ENCODE data around the gene TBC1D24.
"Not testable (repeated sequence)": the region's sequence is repeated elsewhere in the genome, so short reads cannot be mapped to it uniquely, and the experiment has no call there.

Gene TBC1D24

DNA sequence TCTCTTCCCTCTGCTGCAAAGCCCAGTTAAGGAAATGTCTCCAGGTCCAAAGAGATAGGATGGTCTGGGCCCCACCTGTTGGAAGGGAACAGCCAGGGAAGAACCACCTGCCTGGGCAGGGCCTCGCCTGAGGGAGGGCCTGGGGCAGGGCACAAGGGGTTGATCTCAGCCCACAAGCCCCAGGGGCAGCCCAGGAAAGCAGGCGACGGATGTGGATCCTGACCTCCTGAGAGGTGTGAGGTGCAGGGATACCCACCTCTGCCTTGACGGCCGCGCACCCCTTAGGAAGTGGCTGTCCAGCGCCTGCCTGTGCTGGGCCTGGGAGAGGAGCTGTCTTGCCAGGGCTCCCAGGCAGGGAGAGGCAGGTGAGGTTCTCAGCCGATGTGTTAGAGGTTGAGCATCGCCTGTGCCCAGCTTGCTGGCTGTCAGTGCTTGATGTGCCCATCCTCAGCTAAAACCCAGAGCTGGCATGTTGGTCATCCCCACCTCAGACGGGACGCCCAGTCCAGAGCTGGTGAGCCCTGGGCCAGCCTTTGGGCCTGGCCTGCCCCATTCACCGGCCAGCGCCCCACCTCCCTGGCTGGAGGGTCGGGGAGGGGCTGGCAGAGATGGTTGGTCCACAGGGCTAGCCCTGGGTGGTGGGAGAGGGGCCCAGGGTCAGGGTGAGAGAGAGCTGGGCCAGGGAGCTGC, 55.8 kb downstream of the TBC1D24 start:
- TF ChIP-seq, protein P1, sequence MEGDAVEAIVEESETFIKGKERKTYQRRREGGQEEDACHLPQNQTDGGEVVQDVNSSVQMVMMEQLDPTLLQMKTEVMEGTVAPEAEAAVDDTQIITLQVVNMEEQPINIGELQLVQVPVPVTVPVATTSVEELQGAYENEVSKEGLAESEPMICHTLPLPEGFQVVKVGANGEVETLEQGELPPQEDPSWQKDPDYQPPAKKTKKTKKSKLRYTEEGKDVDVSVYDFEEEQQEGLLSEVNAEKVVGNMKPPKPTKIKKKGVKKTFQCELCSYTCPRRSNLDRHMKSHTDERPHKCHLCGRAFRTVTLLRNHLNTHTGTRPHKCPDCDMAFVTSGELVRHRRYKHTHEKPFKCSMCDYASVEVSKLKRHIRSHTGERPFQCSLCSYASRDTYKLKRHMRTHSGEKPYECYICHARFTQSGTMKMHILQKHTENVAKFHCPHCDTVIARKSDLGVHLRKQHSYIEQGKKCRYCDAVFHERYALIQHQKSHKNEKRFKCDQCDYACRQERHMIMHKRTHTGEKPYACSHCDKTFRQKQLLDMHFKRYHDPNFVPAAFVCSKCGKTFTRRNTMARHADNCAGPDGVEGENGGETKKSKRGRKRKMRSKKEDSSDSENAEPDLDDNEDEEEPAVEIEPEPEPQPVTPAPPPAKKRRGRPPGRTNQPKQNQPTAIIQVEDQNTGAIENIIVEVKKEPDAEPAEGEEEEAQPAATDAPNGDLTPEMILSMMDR (IDR thresholded peaks at IDR 0.05; ENCODE audit: borderline replicate concordance, control extremely low read depth, extremely low read depth, insufficient read depth, missing control alignments): no peak
- no peak for DNase-seq (ENCODE audit: low spot score)
- in situ Hi-C loops (cut with MboI; ENCODE audit: low sequenced_read_pairs, unreplicated experiment): no loop called here

DNA sequence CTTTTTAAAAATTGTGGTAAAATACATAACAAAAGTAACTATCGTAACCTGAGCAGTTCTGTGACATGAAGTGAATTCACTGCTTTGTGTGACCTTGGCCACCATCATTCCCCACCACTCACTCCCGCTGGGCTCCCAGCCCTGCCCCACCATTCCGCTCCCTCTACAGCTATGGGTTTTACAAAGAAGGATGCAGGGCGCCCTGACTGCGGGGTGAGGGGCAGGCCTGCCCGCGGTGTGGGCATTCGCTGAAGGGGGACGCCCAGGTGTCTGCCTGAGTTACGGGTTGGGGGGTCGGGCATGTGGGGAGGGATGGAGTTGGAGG, 56.4 kb downstream of the TBC1D24 start, which contains the start of gene CEMP1:
TSS of gene CEMP1 (minus strand) at position 38 of the 325 bp plus-strand sequence. CDS start 335 bp downstream, outside the sequence.
- in situ Hi-C loops (cut with MboI; ENCODE audit: low sequenced_read_pairs, unreplicated experiment): no loop called here
- no peak for DNase-seq (ENCODE audit: low spot score)
- TF ChIP-seq, protein P1 (IDR thresholded peaks at IDR 0.05; ENCODE audit: borderline replicate concordance, control extremely low read depth, extremely low read depth, insufficient read depth, missing control alignments): no peak

DNA sequence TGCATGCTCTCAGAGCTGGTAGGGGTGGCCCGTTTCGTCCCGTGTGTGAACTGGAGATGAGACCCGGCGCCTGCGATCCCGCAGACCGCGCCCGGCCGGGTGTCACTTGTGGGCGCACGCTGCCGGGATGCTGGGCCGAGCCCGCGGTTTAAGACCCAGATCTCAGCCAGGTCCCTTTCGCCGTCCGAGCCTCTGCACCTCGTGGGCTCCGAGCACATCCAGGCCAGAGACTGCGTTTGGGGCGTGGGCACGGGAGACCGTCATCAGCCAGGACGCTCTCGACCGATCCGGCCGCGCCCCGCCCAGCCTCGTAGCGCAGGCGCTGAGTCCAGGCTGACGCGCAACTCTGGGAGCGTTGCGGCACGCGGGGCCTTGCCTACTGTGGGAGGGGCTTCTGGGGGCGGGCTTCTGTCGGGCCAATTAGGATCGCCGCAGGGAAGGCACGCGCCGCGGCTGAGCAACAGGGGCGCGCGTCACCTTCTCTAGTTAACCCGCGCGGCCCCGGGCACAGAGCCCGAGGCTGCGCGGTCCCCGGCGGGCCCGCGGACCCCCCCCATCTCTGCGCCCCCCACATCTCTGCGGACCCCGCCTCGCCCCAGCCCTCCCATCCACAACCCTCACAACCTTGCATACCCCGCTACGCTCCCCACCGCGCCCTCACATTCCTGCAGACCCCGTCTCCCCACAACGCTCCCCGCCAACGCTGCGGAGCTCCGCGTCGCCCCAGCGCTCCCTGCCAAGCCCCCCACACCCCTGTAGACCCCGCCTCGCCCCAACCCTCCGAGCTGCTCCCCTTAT, 57.0 kb downstream of the TBC1D24 start:
- in situ Hi-C loops (cut with MboI; ENCODE audit: low sequenced_read_pairs, unreplicated experiment): no loop called here
- TF ChIP-seq, protein P1 (IDR thresholded peaks at IDR 0.05; ENCODE audit: borderline replicate concordance, control extremely low read depth, extremely low read depth, insufficient read depth, missing control alignments): no peak
- DNase-seq (ENCODE audit: low spot score): peak; percentile 98

DNA sequence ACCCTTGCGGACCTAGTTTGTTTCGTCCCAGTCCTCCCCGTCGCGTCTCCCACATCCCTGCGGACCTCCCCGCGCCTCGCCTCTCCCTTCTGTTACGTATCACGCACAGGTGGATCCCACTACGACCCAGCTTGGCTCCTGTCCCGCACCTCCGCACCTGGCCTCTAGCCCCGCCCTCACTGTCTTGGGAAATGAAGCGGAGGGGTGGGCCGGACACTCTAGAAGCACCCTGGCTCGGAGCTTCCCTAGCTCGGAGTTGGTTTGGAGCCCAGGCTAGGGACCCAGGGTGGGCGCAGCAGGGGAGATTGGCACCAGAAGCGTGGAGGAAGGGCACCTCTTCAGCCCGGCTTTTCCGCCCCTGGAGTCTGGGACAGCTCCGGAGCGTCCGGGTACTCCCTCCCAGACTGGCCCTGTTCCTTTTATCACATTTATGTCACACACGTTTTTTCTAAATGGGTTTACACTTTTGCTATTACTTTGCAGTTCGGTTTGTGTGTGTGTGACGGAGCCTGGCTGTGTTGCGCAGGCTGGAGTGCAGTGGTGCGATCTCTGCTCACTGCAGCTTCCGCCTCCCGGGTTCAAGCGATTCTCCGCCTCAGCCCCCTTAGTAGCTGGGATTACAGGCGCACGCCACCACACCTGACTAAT, 57.7 kb downstream of the TBC1D24 start:
- no peak for DNase-seq (ENCODE audit: low spot score)
- TF ChIP-seq, protein P1 (IDR thresholded peaks at IDR 0.05; ENCODE audit: borderline replicate concordance, control extremely low read depth, extremely low read depth, insufficient read depth, missing control alignments): no peak
- in situ Hi-C loops (cut with MboI; ENCODE audit: low sequenced_read_pairs, unreplicated experiment): no loop called here

DNA sequence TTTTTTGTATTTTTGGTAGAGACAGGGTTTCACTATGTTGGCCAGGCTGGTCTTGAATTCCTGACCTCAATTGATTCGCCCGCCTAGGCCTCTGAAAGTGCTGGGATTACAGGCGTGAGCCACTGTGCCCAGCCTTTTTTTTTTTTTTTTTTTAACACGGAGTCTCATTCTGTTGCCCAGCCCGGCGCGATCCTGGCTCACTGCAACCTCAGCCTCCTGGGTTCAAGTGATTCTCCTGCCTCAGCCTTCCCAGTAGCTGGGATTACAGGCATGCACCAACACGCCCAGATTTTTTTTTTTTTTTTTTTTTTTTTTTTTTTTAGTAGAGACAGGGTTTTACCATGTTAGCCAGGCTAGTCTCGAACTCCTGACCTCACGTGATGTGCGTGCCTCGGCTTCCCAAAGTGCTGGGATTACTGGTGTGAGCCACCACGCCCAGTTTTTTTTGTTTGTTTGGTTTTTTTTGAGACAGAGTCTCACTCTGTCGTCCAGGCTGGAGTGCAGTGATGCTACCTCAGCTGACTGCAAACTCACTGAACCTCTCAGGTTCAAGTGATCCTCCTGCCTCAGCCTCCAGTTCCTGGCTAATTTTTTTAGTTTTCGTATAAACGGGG, 58.3 kb downstream of the TBC1D24 start:
- DNase-seq (ENCODE audit: low spot score); in situ Hi-C loops (cut with MboI; ENCODE audit: low sequenced_read_pairs, unreplicated experiment): not testable (repeated sequence)

DNA sequence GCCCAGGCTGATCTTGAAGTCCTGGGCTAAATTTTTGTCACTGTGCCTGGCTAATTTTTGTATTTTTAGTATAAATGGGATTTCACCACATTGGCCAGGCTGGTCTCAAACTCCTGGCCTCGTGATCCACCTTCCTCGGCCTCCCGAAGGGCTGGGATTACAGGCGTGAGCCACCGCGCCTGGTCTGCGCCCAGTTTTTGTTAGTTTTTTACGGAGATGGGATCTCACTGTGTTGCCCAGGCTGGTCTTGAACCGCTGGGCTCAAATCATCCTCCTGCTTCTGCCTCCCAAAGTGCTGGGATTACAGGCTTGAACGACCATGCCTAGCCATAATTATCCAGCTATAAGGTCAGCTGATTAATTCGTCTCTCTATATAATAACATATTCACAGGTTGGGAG, 59.0 kb downstream of the TBC1D24 start:
- in situ Hi-C loops (cut with MboI; ENCODE audit: low sequenced_read_pairs, unreplicated experiment): no loop called here
- no peak for DNase-seq (ENCODE audit: low spot score)
- TF ChIP-seq, protein P1 (IDR thresholded peaks at IDR 0.05; ENCODE audit: borderline replicate concordance, control extremely low read depth, extremely low read depth, insufficient read depth, missing control alignments): no peak

DNA sequence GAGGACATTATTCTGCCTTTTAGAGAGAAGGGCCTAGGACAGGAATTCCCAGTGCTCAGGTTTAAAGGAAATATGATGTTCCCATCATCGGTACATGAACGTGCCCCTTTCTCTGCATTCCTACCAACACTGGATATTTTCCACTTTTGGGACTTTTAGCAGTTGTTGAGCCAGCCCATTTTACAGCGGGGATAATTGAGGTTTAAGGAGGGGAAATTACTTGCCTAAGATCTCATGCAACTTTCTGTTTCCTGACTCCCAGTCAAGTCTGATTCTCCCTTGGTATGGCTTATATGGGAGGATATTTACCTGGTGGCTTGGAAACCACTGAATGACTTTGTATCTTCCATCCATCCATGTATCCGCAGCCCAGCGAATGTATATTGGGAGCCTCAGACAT, 59.4 kb downstream of the TBC1D24 start:
- DNase-seq (ENCODE audit: low spot score); in situ Hi-C loops (cut with MboI; ENCODE audit: low sequenced_read_pairs, unreplicated experiment): not testable (repeated sequence)

All from GM13976 (cell line).